HepG2 (cell line): Measurements from ENCODE around the gene FAM24A. TPM values are rescaled to one million over a fixed set of nuclear protein-coding genes. Genes with fewer than 3 reads are reported as not detected.

Experiments
- ARID2 ChIP-seq: sonication (generic); formaldehyde crosslinking; IDR thresholded peaks from 2 replicates; pipeline ENCODE4 v1.8.1; 2022; ENCODE audit warnings: mild to moderate bottlenecking, missing genetic modification reagents, borderline replicate concordance
- CEBPB ChIP-seq: IDR thresholded peaks from 2 replicates; pipeline ENCODE4 v1.6.1; 2011; ENCODE audit warnings: low read depth, low read length, improper control_type of control experiment, borderline replicate concordance
- CENPT ChIP-seq: sonication (generic); formaldehyde crosslinking; IDR thresholded peaks from 2 replicates; pipeline ENCODE4 v1.8.0; 2022; ENCODE audit warnings: low read depth, mild to moderate bottlenecking, moderate library complexity, missing genetic modification reagents
- CREBL2 ChIP-seq: sonication (generic); formaldehyde crosslinking; IDR thresholded peaks from 2 replicates; pipeline ENCODE4 v1.8.1; 2023; ENCODE audit warnings: missing genetic modification reagents, mild to moderate bottlenecking, borderline replicate concordance
- DR1 ChIP-seq: sonication (generic); formaldehyde crosslinking; IDR thresholded peaks from 2 replicates; pipeline ENCODE4 v1.8.0; 2021; ENCODE audit warnings: mild to moderate bottlenecking, missing genetic modification reagents, inconsistent platforms
- ERF ChIP-seq: IDR thresholded peaks from 2 replicates; pipeline ENCODE4 v1.6.1; 2018; ENCODE audit warnings: missing biosample characterization, missing genetic modification reagents
- GATAD1 ChIP-seq: IDR thresholded peaks from 2 replicates; pipeline ENCODE4 v1.6.1; 2016; ENCODE audit warnings: missing genetic modification reagents, missing compliant biosample characterization
- GPBP1L1 ChIP-seq: sonication (generic); formaldehyde crosslinking; IDR thresholded peaks from 2 replicates; pipeline ENCODE4 v1.5.0; 2020; ENCODE audit warnings: mild to moderate bottlenecking, missing genetic modification reagents
- NCOA1 ChIP-seq: sonication (generic); formaldehyde crosslinking; IDR thresholded peaks from 2 replicates; pipeline ENCODE4 v1.9.0; 2021; ENCODE audit warnings: missing genetic modification reagents
- POLR2AphosphoS5 ChIP-seq: IDR thresholded peaks from 2 replicates; pipeline ENCODE4 v1.6.1; 2012; ENCODE audit warnings: low read depth, low read length
- PRDM15 ChIP-seq: sonication (generic); formaldehyde crosslinking; IDR thresholded peaks from 2 replicates; pipeline ENCODE4 v1.4.0; 2020; ENCODE audit warnings: missing genetic modification reagents
- RAD21 ChIP-seq: fragments of 450-650 bp; formaldehyde crosslinking; IDR thresholded peaks from 2 replicates; pipeline ENCODE4 v1.5.0; 2020; ENCODE audit warnings: mild to moderate bottlenecking
- RXRA ChIP-seq: sonication (generic); formaldehyde crosslinking; IDR thresholded peaks from 2 replicates; pipeline ENCODE4 v1.5.1; 2020; ENCODE audit warnings: missing genetic modification reagents
- SMAD1 ChIP-seq: sonication (generic); formaldehyde crosslinking; IDR thresholded peaks from 2 replicates; pipeline ENCODE4 v1.4.0; 2020; ENCODE audit warnings: missing genetic modification reagents, low read depth, mild to moderate bottlenecking, borderline replicate concordance
- SMC3 ChIP-seq: IDR thresholded peaks from 2 replicates; pipeline ENCODE4 v1.6.1; 2011; ENCODE audit warnings: low read length, improper control_type of control experiment
- SP5 ChIP-seq: IDR thresholded peaks from 2 replicates; pipeline ENCODE4 v1.6.1; 2016; ENCODE audit warnings: low read depth, borderline replicate concordance
- ZNF136 ChIP-seq: sonication (generic); formaldehyde crosslinking; IDR thresholded peaks from 2 replicates; pipeline ENCODE4 v1.8.1; 2022; ENCODE audit warnings: low read depth, mild to moderate bottlenecking, moderate library complexity, missing genetic modification reagents
- ZNF225 ChIP-seq: sonication (generic); formaldehyde crosslinking; IDR thresholded peaks from 2 replicates; pipeline ENCODE4 v1.4.0; 2020; ENCODE audit warnings: mild to moderate bottlenecking, missing genetic modification reagents
- ZSCAN31 ChIP-seq: sonication (generic); formaldehyde crosslinking; IDR thresholded peaks from 2 replicates; pipeline ENCODE4 v1.5.0; 2020; ENCODE audit warnings: low read depth, mild to moderate bottlenecking, missing genetic modification reagents
- polyA plus RNA-seq, 8 experiments: library from polyadenylated mRNA; depleted of rRNA in 3 of 8; stranded (reverse) in 7 of 8; unstranded in 1 of 8; fragments of >200 nt; fragmentation: Illumina TruSeq in 4 of 8; extraction: Trizol in 4 of 8; gene quantifications; 2 replicates each; pipeline versions ENCODE4 v1.2.1 to v1.2.3, GENCODE V29; 2011 to 2016; ENCODE audit warnings: low read depth in 4 of 8, missing spikeins in 1 of 8, mixed read lengths in 1 of 8; ENCODE audit not compliant: insufficient read depth in 1 of 8
- total RNA-seq, 5 experiments: library from RNA; depleted of rRNA; stranded (reverse); fragments of >200 nt; fragmentation: Illumina TruSeq; extraction: Trizol; gene quantifications; 2 replicates each; pipeline ENCODE4 v1.2.3, GENCODE V29; 2016; ENCODE audit warnings: low read depth in 1 of 5
- TF ChIP-seq, protein P1 (sequence below): sonication (generic); formaldehyde crosslinking; IDR thresholded peaks from 2 replicates; pipeline ENCODE4 v1.5.0; 2020; ENCODE audit warnings: missing genetic modification reagents, mild to moderate bottlenecking, borderline replicate concordance
- TF ChIP-seq, protein P2 (sequence below): IDR thresholded peaks from 2 replicates; pipeline ENCODE4 v1.6.1; 2016; ENCODE audit warnings: missing genetic modification reagents, missing compliant biosample characterization

The FAM24A gene
- total and polyA plus RNA-seq, 2 of the 13 experiments (the other 11 are each of a cell fraction or from before 2014, with no cell fraction given), result not detected

DNA sequence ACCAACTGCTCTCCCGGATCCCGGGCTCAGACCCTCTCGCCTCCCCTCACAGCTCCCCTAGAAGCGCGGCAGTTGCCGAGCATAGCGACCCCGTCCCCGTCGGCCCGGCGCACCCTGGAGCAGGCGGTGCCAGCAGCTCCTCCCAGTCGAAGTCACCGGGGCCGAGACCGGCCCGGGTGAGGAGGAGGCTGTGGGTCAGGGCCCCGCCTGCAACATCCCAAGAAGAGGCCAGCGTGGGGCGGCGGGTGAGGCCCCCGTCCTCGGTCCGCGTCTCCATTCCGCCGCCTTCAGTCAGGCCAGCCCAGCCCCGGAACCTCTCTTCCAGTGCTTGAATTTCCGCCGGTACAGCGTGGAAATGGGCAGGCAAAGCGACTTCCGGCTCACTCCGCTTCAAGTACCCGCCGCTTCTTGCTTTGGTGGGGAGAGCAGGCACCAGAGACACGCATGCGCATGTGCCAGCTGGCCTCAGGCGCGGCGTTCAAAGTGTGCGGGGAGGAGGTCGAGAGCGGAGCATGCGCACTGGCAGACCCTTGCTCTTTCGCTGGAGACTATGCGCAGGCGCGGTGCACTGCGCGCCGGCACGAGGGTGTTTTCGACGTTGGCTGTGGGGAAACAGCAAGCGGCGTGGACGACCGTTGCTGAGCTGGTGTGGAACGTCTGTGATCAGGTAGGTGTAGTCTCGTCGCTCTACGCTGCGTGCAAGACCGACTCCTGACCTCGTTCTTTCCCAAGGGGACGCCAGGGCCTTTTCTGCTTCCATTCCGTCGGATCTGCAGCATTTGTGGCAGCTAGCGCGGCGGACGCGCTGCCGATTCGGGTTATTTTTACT is 43.7 kb downstream of the FAM24A start, which contains the start of gene C10orf88 (continued):
- TF ChIP-seq GPBP1L1 (CRISPR knock-in tag), result no peak
- peak; percentile 42; the same call in 1 of the 2 replicates for TF ChIP-seq CENPT (CRISPR knock-in tag)
- peak; percentile 98 for TF ChIP-seq ZSCAN31 (CRISPR knock-in tag)
- TF ChIP-seq SMC3, result no peak
- TF ChIP-seq, protein P1, sequence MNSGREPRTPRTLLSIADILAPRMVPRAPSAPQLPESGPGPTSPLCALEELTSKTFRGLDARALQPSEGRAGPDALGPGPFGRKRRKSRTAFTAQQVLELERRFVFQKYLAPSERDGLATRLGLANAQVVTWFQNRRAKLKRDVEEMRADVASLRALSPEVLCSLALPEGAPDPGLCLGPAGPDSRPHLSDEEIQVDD, result peak; percentile 95; the same call in 1 of the 2 replicates
- peak; percentile 75; the same call in 1 of the 2 replicates for TF ChIP-seq CREBL2 (CRISPR knock-in tag)
- TF ChIP-seq SMAD1 (CRISPR knock-in tag), result peak; percentile 76; the same call in 1 of the 2 replicates
- TF ChIP-seq ERF, result peak; percentile 93
- TF ChIP-seq DR1 (CRISPR knock-in tag), result peak; percentile 68
- 0 out of 2 replicates have a peak, but pooled peaks have one; percentile 42 for TF ChIP-seq NCOA1 (CRISPR knock-in tag)
- TF ChIP-seq ZNF136, result peak; percentile 92; the same call in 1 of the 2 replicates
- peak; percentile 97 for TF ChIP-seq ZNF225 (CRISPR knock-in tag)
- TF ChIP-seq PRDM15 (CRISPR knock-in tag), result peak; percentile 77; the same call in 1 of the 2 replicates
- peak; percentile 98 for TF ChIP-seq ARID2 (CRISPR knock-in tag)
- TF ChIP-seq, protein P2, sequence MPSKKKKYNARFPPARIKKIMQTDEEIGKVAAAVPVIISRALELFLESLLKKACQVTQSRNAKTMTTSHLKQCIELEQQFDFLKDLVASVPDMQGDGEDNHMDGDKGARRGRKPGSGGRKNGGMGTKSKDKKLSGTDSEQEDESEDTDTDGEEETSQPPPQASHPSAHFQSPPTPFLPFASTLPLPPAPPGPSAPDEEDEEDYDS (CRISPR knock-in tag), result peak; percentile 79
- peak; percentile 37; the same call in 1 of the 2 replicates for TF ChIP-seq SP5
- peak; percentile 70 for TF ChIP-seq POLR2AphosphoS5
- no peak for TF ChIP-seq CEBPB
- TF ChIP-seq GATAD1 (CRISPR knock-in tag), result peak; percentile 96
- peak; percentile 13; the same call in 1 of the 2 replicates for TF ChIP-seq RAD21 (CRISPR knock-in tag)
- peak; percentile 75 for TF ChIP-seq RXRA
